Endodermal cell (in vitro differentiated cells): ENCODE data around the gene DENND4B. TPM values are rescaled to one million over a fixed set of nuclear protein-coding genes. Genes with fewer than 3 reads are reported as not detected.

ENCODE experiments used
- DNase-seq: peaks from one replicate; pipeline ENCODE4 v3.0.0-alpha.2; 2017
- H3K27ac ChIP-seq: 2 replicates; pipeline ENCODE4 v1.5.1; 2013; ENCODE audit warnings: mild to moderate bottlenecking, low read depth, low read length, moderate library complexity
- H3K27me3 ChIP-seq: 2 replicates; pipeline ENCODE4 v1.6.1; 2013; ENCODE audit warnings: mild to moderate bottlenecking, low read length, moderate library complexity; ENCODE audit not compliant: insufficient read depth, control insufficient read depth, poor library complexity, severe bottlenecking
- H3K36me3 ChIP-seq: 2 replicates; pipeline ENCODE4 v1.7.0; 2013; ENCODE audit warnings: mild to moderate bottlenecking, low read length, moderate library complexity; ENCODE audit not compliant: control insufficient read depth, insufficient read depth
- H3K4me1 ChIP-seq: one replicate; pipeline ENCODE4 v1.7.0; 2013; ENCODE audit warnings: low read length; ENCODE audit not compliant: control insufficient read depth, insufficient read depth
- H3K4me3 ChIP-seq: 2 replicates; pipeline ENCODE4 v1.5.1; 2013; ENCODE audit warnings: mild to moderate bottlenecking, low read length, moderate library complexity
- H3K9ac ChIP-seq: 2 replicates; pipeline ENCODE4 v1.6.1; 2013; ENCODE audit warnings: mild to moderate bottlenecking, low read length, moderate library complexity; ENCODE audit not compliant: poor library complexity, severe bottlenecking; ENCODE audit errors: extremely low read depth
- H3K9me3 ChIP-seq: 2 replicates; pipeline ENCODE4 v1.6.1; 2013; ENCODE audit warnings: mild to moderate bottlenecking, low read length, moderate library complexity; ENCODE audit not compliant: control insufficient read depth
- H3K27ac Mint-ChIP-seq: 2 replicates; pipeline ENCODE4 v1.8.0; 2020; ENCODE audit warnings: mixed read lengths
- H3K27me3 Mint-ChIP-seq: 2 replicates; pipeline ENCODE4 v1.8.0; 2021; ENCODE audit warnings: mild to moderate bottlenecking, mixed read lengths; ENCODE audit not compliant: insufficient read depth
- H3K36me3 Mint-ChIP-seq: 2 replicates; pipeline ENCODE4 v1.8.0; 2020; ENCODE audit warnings: low read depth, mixed read lengths
- H3K4me1 Mint-ChIP-seq: 2 replicates; pipeline ENCODE4 v1.8.0; 2020; ENCODE audit warnings: mixed read lengths
- H3K4me3 Mint-ChIP-seq: 2 replicates; pipeline ENCODE4 v1.8.0; 2020; ENCODE audit warnings: mild to moderate bottlenecking, moderate library complexity, mixed read lengths
- H3K9me3 Mint-ChIP-seq: 2 replicates; pipeline ENCODE4 v1.8.0; 2020; ENCODE audit warnings: mild to moderate bottlenecking, mixed read lengths
- WGBS, 2 experiments: methylation state at CpG; one replicate each; pipeline versions ENCODE4 v1.1.5 to v1.1.7; 2013; ENCODE audit warnings: missing lambda C conversion rate in 2 of 2, mixed read lengths in 1 of 2; ENCODE audit not compliant: insufficient coverage in 1 of 2, insufficient read length in 1 of 2; 5-methylcytosine and 5-hydroxymethylcytosine counted together
- total RNA-seq, 2 donors: library from RNA; stranded (reverse); fragmentation: NEBNext Ultra II Directional in 1 of 2; extraction: Animal tissue kit (Norgen Biotek cat#: 25700) in 1 of 2; gene quantifications; 2 replicates in 1 of 2; 3 replicates in 1 of 2; pipeline ENCODE4 v1.2.1, GENCODE V29; 2021
- TF ChIP-seq, protein P1 (sequence below): fragments of 200-600 bp; sonication (generic); conservative IDR thresholded peaks from 2 replicates; pipeline ENCODE4 v1.5.0; 2021; ENCODE audit warnings: antibody characterized with exemption, mild to moderate bottlenecking

The DENND4B gene
- total RNA-seq, 2 donors from 2014 or later: 89.5 to 115 TPM

DNA sequence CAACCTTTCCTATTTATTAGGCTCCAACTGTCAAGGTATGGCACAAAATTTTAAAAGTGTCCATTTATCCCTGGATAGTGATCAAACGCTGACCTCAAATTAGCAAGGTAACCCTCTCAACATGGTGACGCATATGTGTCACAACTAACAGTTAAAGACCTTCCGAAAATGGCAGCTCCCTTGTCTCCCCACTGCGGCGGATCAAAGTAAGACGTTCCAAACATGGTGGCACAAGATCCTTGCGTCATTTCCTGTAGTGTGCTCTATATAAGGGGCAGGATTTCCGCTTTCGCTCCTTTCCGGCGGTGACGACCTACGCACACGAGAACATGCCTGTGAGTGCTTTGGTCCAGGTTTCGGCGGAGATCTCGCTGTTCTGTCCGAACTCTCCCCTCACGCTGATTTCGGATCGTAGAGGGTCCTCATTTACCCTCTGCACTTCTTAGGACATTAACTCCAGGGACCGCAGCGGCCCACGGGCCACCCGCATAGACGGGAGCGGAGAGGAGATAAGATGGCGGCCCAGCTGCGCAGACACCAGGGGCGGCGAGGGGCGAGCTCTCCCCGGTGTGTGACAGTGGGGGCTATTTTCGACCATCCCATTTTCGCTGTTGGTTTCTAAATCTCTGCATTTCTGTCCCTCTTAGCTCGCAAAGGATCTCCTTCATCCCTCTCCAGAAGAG is 44.1 kb upstream of the DENND4B start, which contains the start of gene RPS27:
Gene RPS27, plus strand, starts transcription at position 295 of the 683 bp plus-strand sequence. Its CDS starts 35 bp downstream, at position 330.
- 0 to 1% methylated on average over 23 to 36 of the region's 36 CpGs for WGBS, 2 experiments
- Mint-ChIP-seq H3K27ac (peak within 1 kb of the TSS; percentile 99), H3K27me3 (no peaks in the 10 kb centered on the region)

DNA sequence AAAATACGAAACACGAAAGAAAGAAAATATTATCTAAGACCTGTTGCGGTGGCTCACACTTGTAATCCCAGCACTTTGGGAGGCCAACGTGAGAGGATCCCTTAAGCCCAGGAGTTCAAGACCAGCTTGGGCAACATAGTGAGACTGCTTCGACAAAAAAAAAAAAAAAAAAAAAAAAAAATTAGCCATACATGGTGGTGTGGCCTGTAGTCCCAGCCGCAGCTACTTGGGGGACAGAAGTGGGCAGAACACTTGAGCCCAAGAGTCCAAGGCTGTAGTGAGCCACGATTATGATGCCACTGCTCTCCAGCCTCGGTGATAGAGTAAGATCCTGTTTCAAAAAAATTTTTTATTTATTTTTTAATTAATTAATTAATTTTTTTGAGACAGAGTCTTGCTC is 41.1 kb upstream of the DENND4B start:
- Mint-ChIP-seq H3K36me3 (peaks cover 26% of the 10 kb centered on the region), H3K27ac (no peak overlapping the region), H3K9me3 (no peaks in the 10 kb centered on the region), H3K4me3 (no peak overlapping the region), H3K27me3 (no peaks in the 10 kb centered on the region), H3K4me1 (peaks cover 20% of the 10 kb centered on the region)
- peaks cover 27% of the 10 kb centered on the region for H3K36me3 ChIP-seq
- no peak overlapping the region for H3K27ac ChIP-seq
- TF ChIP-seq, protein P1, sequence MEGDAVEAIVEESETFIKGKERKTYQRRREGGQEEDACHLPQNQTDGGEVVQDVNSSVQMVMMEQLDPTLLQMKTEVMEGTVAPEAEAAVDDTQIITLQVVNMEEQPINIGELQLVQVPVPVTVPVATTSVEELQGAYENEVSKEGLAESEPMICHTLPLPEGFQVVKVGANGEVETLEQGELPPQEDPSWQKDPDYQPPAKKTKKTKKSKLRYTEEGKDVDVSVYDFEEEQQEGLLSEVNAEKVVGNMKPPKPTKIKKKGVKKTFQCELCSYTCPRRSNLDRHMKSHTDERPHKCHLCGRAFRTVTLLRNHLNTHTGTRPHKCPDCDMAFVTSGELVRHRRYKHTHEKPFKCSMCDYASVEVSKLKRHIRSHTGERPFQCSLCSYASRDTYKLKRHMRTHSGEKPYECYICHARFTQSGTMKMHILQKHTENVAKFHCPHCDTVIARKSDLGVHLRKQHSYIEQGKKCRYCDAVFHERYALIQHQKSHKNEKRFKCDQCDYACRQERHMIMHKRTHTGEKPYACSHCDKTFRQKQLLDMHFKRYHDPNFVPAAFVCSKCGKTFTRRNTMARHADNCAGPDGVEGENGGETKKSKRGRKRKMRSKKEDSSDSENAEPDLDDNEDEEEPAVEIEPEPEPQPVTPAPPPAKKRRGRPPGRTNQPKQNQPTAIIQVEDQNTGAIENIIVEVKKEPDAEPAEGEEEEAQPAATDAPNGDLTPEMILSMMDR: no peak
- WGBS, 2 experiments: 91 to 98% methylated on average over 6 to 7 of the region's 8 CpGs
- no peaks in the 10 kb centered on the region for H3K4me1 ChIP-seq
- H3K27me3 ChIP-seq: no peaks in the 10 kb centered on the region
- DNase-seq: no peak
- no peaks in the 10 kb centered on the region for H3K9me3 ChIP-seq
- no peak overlapping the region for H3K9ac ChIP-seq
- no peak overlapping the region for H3K4me3 ChIP-seq

More for the DNA sequence above, 44.1 kb upstream of the DENND4B start, which contains the start of gene RPS27:
- Mint-ChIP-seq H3K9me3 (peaks cover 1% of the 10 kb centered on the region), H3K36me3 (peaks cover 40% of the 10 kb centered on the region), H3K4me3 (peak within 1 kb of the TSS; percentile 95), H3K4me1 (peaks cover 15% of the 10 kb centered on the region)
- H3K36me3 ChIP-seq: peaks cover 44% of the 10 kb centered on the region
- no peaks in the 10 kb centered on the region for H3K27me3 ChIP-seq
- H3K27ac ChIP-seq: peak within 1 kb of the TSS; percentile 70
- H3K4me3 ChIP-seq: peak within 1 kb of the TSS; percentile 99
- no peaks in the 10 kb centered on the region for H3K9me3 ChIP-seq
- TF ChIP-seq, protein P1: no peak
- H3K9ac ChIP-seq: peak within 1 kb of the TSS; percentile 94
- DNase-seq: peak; percentile 96
- no peaks in the 10 kb centered on the region for H3K4me1 ChIP-seq

DNA sequence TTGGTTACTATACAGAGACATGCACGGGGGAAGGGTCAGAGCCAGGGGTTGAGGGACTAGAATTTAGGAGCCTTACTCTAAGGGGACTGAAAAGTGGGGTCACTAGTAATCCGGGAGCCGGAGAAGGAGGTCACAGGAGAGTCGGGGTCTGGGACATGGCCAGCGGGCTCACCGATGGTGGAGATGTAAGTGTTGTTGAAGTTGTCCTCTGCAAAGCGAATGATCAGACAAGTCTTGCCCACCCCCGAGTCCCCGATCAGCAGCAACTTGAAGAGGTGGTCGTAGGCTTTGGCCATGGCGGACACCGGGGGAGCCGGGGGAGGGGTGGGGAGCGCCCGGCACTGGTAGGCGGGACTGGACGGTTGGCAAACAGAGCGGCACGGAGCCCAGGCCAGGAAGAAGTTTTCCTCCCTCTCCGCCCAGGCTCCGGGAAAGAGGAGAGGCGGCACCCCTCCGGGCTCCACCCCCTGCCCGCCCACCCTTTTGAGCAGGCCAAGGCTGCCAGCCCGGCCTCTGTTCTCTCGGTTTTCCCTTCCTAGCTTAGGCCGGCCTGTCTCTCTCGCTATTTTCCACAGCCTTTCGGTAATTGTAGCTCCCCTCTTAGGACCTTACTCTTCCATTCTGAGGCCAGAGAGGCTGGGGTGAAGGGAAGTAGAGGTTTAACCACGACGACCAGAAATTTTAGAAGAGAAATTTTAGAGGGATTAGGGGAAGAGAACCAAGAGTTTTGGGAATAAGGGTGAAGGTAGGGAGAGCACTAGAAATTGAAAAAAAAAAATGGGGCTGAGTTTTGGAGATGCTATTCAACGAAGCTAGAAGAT is 39.6 kb upstream of the DENND4B start, which contains the start of gene RAB13:
Gene RAB13, minus strand, starts transcription at position 399 of the 821 bp plus-strand sequence. Its CDS starts 103 bp downstream, at position 296.
- Mint-ChIP-seq H3K4me3 (peak within 1 kb of the TSS; percentile 94), H3K27ac (peak within 1 kb of the TSS; percentile 95), H3K27me3 (no peaks in the 10 kb centered on the region), H3K36me3 (peaks cover 22% of the 10 kb centered on the region), H3K4me1 (peaks cover 10% of the 10 kb centered on the region), H3K9me3 (no peaks in the 10 kb centered on the region)
- H3K9me3 ChIP-seq: no peaks in the 10 kb centered on the region
- peak within 1 kb of the TSS; percentile 78 for H3K27ac ChIP-seq
- H3K27me3 ChIP-seq: no peaks in the 10 kb centered on the region
- peaks cover 16% of the 10 kb centered on the region for H3K36me3 ChIP-seq
- WGBS, 2 experiments: 0% methylated on average over 5 to 31 of the region's 32 CpGs
- peak within 1 kb of the TSS; percentile 89 for H3K4me3 ChIP-seq
- peak; percentile 96 for DNase-seq
- TF ChIP-seq, protein P1: no peak
- no peaks in the 10 kb centered on the region for H3K4me1 ChIP-seq
- H3K9ac ChIP-seq: peak within 1 kb of the TSS; percentile 56
